Endodermal cell (in vitro differentiated cells): ENCODE measurements around the gene SH3BP2. TPM values are rescaled to one million over a fixed set of nuclear protein-coding genes. Genes with fewer than 3 reads are reported as not detected.

ENCODE experiments used
- DNase-seq: peaks from one replicate; pipeline ENCODE4 v3.0.0-alpha.2; 2017
- H3K27ac ChIP-seq: 2 replicates; pipeline ENCODE4 v1.5.1; 2013; ENCODE audit warnings: mild to moderate bottlenecking, low read depth, low read length, moderate library complexity
- H3K27me3 ChIP-seq: 2 replicates; pipeline ENCODE4 v1.6.1; 2013; ENCODE audit warnings: mild to moderate bottlenecking, low read length, moderate library complexity; ENCODE audit not compliant: insufficient read depth, control insufficient read depth, poor library complexity, severe bottlenecking
- H3K36me3 ChIP-seq: 2 replicates; pipeline ENCODE4 v1.7.0; 2013; ENCODE audit warnings: mild to moderate bottlenecking, low read length, moderate library complexity; ENCODE audit not compliant: control insufficient read depth, insufficient read depth
- H3K4me1 ChIP-seq: one replicate; pipeline ENCODE4 v1.7.0; 2013; ENCODE audit warnings: low read length; ENCODE audit not compliant: control insufficient read depth, insufficient read depth
- H3K4me3 ChIP-seq: 2 replicates; pipeline ENCODE4 v1.5.1; 2013; ENCODE audit warnings: mild to moderate bottlenecking, low read length, moderate library complexity
- H3K9ac ChIP-seq: 2 replicates; pipeline ENCODE4 v1.6.1; 2013; ENCODE audit warnings: mild to moderate bottlenecking, low read length, moderate library complexity; ENCODE audit not compliant: poor library complexity, severe bottlenecking; ENCODE audit errors: extremely low read depth
- H3K9me3 ChIP-seq: 2 replicates; pipeline ENCODE4 v1.6.1; 2013; ENCODE audit warnings: mild to moderate bottlenecking, low read length, moderate library complexity; ENCODE audit not compliant: control insufficient read depth
- H3K27ac Mint-ChIP-seq: 2 replicates; pipeline ENCODE4 v1.8.0; 2020; ENCODE audit warnings: mixed read lengths
- H3K27me3 Mint-ChIP-seq: 2 replicates; pipeline ENCODE4 v1.8.0; 2021; ENCODE audit warnings: mild to moderate bottlenecking, mixed read lengths; ENCODE audit not compliant: insufficient read depth
- H3K36me3 Mint-ChIP-seq: 2 replicates; pipeline ENCODE4 v1.8.0; 2020; ENCODE audit warnings: low read depth, mixed read lengths
- H3K4me1 Mint-ChIP-seq: 2 replicates; pipeline ENCODE4 v1.8.0; 2020; ENCODE audit warnings: mixed read lengths
- H3K4me3 Mint-ChIP-seq: 2 replicates; pipeline ENCODE4 v1.8.0; 2020; ENCODE audit warnings: mild to moderate bottlenecking, moderate library complexity, mixed read lengths
- H3K9me3 Mint-ChIP-seq: 2 replicates; pipeline ENCODE4 v1.8.0; 2020; ENCODE audit warnings: mild to moderate bottlenecking, mixed read lengths
- WGBS, 2 experiments: methylation state at CpG; one replicate each; pipeline versions ENCODE4 v1.1.5 to v1.1.7; 2013; ENCODE audit warnings: missing lambda C conversion rate in 2 of 2, mixed read lengths in 1 of 2; ENCODE audit not compliant: insufficient coverage in 1 of 2, insufficient read length in 1 of 2; 5-methylcytosine and 5-hydroxymethylcytosine counted together
- total RNA-seq, 2 donors: library from RNA; stranded (reverse); fragmentation: NEBNext Ultra II Directional in 1 of 2; extraction: Animal tissue kit (Norgen Biotek cat#: 25700) in 1 of 2; gene quantifications; 2 replicates in 1 of 2; 3 replicates in 1 of 2; pipeline ENCODE4 v1.2.1, GENCODE V29; 2021
- TF ChIP-seq, protein P1 (sequence below): fragments of 200-600 bp; sonication (generic); conservative IDR thresholded peaks from 2 replicates; pipeline ENCODE4 v1.5.0; 2021; ENCODE audit warnings: antibody characterized with exemption, mild to moderate bottlenecking

Gene SH3BP2
- total RNA-seq, 2 donors from 2014 or later = 40.5 to 43.8 TPM

DNA sequence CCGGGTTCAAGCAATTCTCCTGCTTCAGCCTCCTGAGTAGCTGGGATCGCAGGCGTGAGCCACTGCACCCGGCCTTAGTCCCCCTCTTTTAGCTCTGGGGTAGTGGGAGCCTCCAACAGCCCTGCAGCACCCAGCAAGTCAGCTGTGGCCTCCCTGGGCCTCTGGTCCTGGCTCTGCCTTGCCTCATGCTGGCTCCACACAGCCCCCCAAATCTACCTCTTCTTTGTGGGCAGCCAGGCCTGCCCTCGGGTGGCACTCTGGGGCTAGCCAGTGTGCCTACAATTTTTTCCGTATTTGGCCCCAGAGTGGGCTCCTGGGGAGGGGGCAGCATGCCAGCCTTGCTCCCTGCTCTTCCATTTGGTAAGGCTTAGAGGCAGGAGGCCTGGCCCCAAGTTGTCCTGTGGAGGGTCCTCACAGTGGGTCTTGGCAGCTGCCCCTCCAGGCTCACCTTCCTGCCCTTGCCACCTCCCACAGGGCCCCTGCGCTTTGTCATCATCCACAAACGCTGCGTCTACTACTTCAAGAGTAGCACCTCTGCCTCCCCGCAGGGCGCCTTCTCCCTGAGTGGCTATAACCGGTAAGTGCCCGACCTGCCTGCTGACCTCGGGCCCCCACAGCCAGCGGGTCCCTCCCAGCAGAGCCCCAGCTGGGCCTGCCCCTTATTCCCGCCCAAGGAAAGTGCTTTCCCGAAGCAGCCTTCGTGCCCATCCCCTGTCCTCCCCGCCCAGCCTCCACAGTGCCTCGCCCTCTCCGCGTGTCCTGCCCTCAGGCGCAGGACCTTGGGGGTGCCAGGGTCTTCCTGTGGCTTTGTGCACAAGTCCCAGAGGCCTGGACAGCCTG, 29.8 kb downstream of the SH3BP2 start:
- WGBS, 2 experiments = 91 to 96% methylated on average over 13 to 23 of the region's 23 CpGs
- Mint-ChIP-seq H3K4me3 (no peak overlapping the region), H3K9me3 (no peaks in the 10 kb centered on the region), H3K4me1 (peaks cover 4% of the 10 kb centered on the region), H3K27me3 (no peaks in the 10 kb centered on the region), H3K36me3 (peaks cover 37% of the 10 kb centered on the region), H3K27ac (no peak overlapping the region)
- Histone ChIP-seq H3K36me3 (peaks cover 32% of the 10 kb centered on the region), H3K27me3 (no peaks in the 10 kb centered on the region), H3K9me3 (no peaks in the 10 kb centered on the region), H3K4me3 (no peak overlapping the region), H3K4me1 (no peaks in the 10 kb centered on the region), H3K9ac (no peak overlapping the region), H3K27ac (no peak overlapping the region)
- DNase-seq = no peak
- TF ChIP-seq, protein P1, sequence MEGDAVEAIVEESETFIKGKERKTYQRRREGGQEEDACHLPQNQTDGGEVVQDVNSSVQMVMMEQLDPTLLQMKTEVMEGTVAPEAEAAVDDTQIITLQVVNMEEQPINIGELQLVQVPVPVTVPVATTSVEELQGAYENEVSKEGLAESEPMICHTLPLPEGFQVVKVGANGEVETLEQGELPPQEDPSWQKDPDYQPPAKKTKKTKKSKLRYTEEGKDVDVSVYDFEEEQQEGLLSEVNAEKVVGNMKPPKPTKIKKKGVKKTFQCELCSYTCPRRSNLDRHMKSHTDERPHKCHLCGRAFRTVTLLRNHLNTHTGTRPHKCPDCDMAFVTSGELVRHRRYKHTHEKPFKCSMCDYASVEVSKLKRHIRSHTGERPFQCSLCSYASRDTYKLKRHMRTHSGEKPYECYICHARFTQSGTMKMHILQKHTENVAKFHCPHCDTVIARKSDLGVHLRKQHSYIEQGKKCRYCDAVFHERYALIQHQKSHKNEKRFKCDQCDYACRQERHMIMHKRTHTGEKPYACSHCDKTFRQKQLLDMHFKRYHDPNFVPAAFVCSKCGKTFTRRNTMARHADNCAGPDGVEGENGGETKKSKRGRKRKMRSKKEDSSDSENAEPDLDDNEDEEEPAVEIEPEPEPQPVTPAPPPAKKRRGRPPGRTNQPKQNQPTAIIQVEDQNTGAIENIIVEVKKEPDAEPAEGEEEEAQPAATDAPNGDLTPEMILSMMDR = no peak

DNA sequence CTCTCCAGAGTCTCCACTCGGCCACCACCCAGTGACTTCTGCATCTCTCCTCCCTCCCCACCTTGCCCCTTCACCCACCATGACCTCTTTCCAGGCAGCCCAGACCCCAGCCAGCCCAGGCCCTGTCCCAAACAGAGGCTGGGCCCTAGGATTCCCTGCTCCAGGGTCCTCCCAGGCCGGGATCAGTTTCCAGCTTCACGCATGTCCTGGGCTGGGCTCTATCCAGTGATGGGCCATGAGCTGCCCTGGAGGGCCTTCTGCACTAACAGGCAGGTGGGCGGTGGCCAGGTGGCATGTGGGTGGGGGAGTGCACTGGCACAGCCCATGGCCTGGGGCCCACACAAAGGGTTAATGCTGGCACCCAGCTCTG, 30.4 kb downstream of the SH3BP2 start:
- H3K27me3 Mint-ChIP-seq = no peaks in the 10 kb centered on the region
- H3K9me3 ChIP-seq = no peaks in the 10 kb centered on the region
- H3K4me3 ChIP-seq = no peak overlapping the region
- no peak overlapping the region for H3K9ac ChIP-seq
- H3K36me3 Mint-ChIP-seq = peaks cover 40% of the 10 kb centered on the region
- H3K4me3 Mint-ChIP-seq = no peak overlapping the region
- H3K27ac ChIP-seq = no peak overlapping the region
- H3K27me3 ChIP-seq = no peaks in the 10 kb centered on the region
- 94 to 100% methylated on average over 3 to 4 of the region's 4 CpGs for WGBS, 2 experiments
- H3K9me3 Mint-ChIP-seq = no peaks in the 10 kb centered on the region
- DNase-seq = no peak
- H3K4me1 Mint-ChIP-seq = peaks cover 4% of the 10 kb centered on the region
- H3K27ac Mint-ChIP-seq = no peak overlapping the region
- TF ChIP-seq, protein P1 = no peak
- peaks cover 32% of the 10 kb centered on the region for H3K36me3 ChIP-seq
- no peaks in the 10 kb centered on the region for H3K4me1 ChIP-seq

DNA sequence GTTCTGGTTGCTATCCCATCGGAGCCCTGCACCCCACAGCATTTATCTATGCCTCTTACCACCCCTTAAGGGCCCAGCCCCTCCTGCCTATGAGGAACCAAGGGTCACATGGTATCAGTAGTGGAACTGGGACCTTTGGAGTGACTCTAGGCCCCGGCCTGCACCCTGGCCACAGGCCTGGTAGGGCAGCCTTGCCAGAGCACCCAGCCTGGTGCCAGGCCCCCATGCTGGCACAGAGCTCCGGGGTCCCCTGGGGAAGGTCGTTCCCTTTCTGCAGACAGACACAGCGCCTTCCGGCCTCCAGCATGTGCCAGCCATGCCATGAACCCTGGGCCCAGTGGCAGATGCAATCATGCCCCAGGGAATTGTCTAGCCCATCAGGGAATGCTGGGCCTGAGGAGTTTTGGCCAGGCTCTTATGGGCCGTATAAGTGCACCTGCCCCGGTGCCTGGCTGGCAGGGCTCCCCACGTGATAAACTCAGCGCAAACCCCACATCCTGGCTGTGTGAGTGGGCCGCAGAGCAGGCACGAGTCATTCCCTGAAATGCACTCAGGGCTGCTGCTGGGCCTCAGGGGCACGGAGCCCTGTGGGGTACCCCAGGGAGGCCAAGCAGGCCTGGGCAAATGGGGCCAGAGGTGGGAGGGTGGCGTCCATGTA, 30.9 kb downstream of the SH3BP2 start:
- WGBS, 2 experiments = 96 to 97% methylated on average over 11 to 14 of the region's 14 CpGs
- H3K9me3 Mint-ChIP-seq = no peaks in the 10 kb centered on the region
- no peaks in the 10 kb centered on the region for H3K4me1 ChIP-seq
- H3K4me3 Mint-ChIP-seq = no peak overlapping the region
- no peak for DNase-seq
- no peak overlapping the region for H3K4me3 ChIP-seq
- H3K27ac Mint-ChIP-seq = no peak overlapping the region
- no peaks in the 10 kb centered on the region for H3K27me3 ChIP-seq
- no peak overlapping the region for H3K27ac ChIP-seq
- H3K27me3 Mint-ChIP-seq = no peaks in the 10 kb centered on the region
- H3K9me3 ChIP-seq = no peaks in the 10 kb centered on the region
- TF ChIP-seq, protein P1 = no peak
- H3K9ac ChIP-seq = no peak overlapping the region
- peaks cover 4% of the 10 kb centered on the region for H3K4me1 Mint-ChIP-seq
- H3K36me3 ChIP-seq = peaks cover 32% of the 10 kb centered on the region
- H3K36me3 Mint-ChIP-seq = peaks cover 44% of the 10 kb centered on the region
